Measurements from ENCODE around the gene SNAPC2. TPM values are rescaled to one million over a fixed set of nuclear protein-coding genes. Genes with fewer than 3 reads are reported as not detected.

Gene SNAPC2
- total RNA-seq, 2 experiments from 2014 or later, result 18.7 to 20.2 TPM

DNA sequence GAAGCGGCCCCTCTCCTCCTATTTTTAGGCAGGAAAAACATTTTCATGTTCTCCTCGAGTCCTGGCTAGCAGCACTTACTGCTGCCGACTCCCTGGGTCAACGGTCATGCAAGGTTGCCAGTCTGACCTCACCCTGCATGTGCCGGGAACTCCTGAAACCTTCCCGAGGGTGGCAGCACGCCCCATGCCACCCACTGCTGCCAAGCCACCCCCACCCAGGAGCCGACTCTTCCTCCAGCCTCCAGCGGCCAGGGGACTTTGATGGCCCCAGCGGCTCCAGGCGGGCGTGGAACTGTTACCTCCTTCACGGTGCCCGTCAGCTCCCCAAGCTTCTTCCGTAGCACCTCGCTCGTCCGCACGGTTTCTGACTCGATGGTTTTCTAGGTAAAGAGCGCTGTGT, 14.6 kb downstream of the SNAPC2 start:
- no peaks in the 10 kb centered on the region for H3K27me3 Mint-ChIP-seq
- no peaks in the 10 kb centered on the region for H3K9me3 Mint-ChIP-seq
- CTCF ChIA-PET, result no interaction called here
- peaks cover 4% of the 10 kb centered on the region for H3K4me1 Mint-ChIP-seq (ENCODE audit: low read depth)
- H3K36me3 Mint-ChIP-seq, result peaks cover 23% of the 10 kb centered on the region
- intact Hi-C loops (cut with micrococcal nuclease), result no loop called here
- H3K4me3 Mint-ChIP-seq, result no peak overlapping the region
- DNase-seq, result no peak
- POLR2A ChIA-PET, result no interaction called here
- H3K27ac Mint-ChIP-seq, result no peak overlapping the region

DNA sequence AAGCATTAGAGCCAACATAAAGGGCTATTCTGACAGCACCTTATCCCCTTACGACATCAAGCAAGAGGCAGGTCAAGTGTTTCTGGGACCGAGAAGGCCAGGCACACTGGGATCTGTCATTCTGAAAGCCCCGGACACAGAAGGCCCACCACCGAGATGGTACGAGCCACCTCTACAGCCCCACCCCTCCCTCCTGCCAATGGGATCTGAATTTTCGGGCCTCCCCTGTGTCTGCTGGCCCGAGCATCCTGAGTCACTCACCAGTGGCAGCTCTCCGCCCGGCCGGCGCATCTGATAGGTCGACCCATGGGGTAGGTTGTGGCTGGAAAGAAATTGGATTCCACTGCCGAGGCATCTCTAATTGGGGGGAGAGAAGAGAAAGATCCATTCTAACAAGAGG, 20.7 kb downstream of the SNAPC2 start:
- peaks cover 38% of the 10 kb centered on the region for H3K4me1 Mint-ChIP-seq (ENCODE audit: low read depth)
- no peak for DNase-seq
- H3K27me3 Mint-ChIP-seq, result no peaks in the 10 kb centered on the region
- ChIA-PET CTCF (interaction anchor here (1.7 kb wide), 1 partner anchor 12 kb away, joined by 5 read pairs; no protein-coding TSS in a partner anchor), POLR2A (no interaction called here)
- intact Hi-C loops (cut with micrococcal nuclease), result loop anchor here (5.0 kb wide), 2 partner anchors 111 to 131 kb away; partner anchors contain the start of gene CCL25
- H3K27ac Mint-ChIP-seq, result no peak overlapping the region
- no peak overlapping the region for H3K4me3 Mint-ChIP-seq
- H3K36me3 Mint-ChIP-seq, result peaks cover 17% of the 10 kb centered on the region
- no peaks in the 10 kb centered on the region for H3K9me3 Mint-ChIP-seq

DNA sequence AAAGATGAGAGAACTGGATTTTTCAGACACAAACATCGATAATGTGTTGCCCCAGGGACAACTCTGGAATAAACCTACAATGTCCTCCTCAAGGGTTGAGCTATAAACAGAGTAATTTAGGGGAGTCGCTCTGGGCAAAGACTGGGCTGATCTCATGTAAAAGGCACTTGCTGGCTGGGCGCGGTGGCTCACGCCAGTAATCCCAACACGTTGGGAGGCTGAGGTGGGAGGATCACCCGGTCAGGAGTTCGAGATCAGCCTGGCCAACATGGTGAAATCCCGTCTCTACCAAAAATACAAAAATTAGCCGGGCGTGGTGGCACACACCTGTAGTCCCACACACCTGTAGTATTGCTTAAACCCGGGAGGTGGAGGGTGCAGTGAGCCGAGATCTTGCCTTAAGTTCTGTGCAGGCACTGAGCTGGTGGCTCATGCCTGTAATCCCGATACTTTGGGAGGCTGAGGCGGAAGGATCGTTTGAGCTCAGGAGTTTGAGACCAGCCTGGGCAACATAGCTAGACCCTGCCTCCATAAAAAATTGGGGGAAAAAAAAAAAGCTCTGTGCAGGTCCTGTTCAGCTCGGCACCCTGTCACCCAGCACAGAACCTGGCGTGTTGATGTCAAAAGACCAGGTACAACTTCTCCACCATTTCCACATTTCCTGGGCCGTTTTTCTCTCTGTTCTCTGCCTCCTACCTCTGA, 21.9 kb downstream of the SNAPC2 start:
- Mint-ChIP-seq H3K4me1 (ENCODE audit: low read depth) (peaks cover 38% of the 10 kb centered on the region), H3K27ac (peak overlapping the region; percentile 23), H3K9me3 (no peaks in the 10 kb centered on the region), H3K36me3 (peaks cover 13% of the 10 kb centered on the region), H3K27me3 (no peaks in the 10 kb centered on the region), H3K4me3 (peak overlapping the region; percentile 92)
- intact Hi-C loops (cut with micrococcal nuclease), result loop anchor here (5.0 kb wide), 2 partner anchors 110 to 130 kb away; partner anchors contain the start of gene CCL25
- ChIA-PET POLR2A (interaction anchor here (0.7 kb wide), 1 partner anchor 359 kb away, joined by 3 read pairs; no protein-coding TSS in a partner anchor), CTCF (interaction anchor here (0.7 to 2.5 kb wide), 2 partner anchors 15 to 374 kb away, joined by 4 to 13 read pairs; no protein-coding TSS in a partner anchor)
- no peak for DNase-seq

DNA sequence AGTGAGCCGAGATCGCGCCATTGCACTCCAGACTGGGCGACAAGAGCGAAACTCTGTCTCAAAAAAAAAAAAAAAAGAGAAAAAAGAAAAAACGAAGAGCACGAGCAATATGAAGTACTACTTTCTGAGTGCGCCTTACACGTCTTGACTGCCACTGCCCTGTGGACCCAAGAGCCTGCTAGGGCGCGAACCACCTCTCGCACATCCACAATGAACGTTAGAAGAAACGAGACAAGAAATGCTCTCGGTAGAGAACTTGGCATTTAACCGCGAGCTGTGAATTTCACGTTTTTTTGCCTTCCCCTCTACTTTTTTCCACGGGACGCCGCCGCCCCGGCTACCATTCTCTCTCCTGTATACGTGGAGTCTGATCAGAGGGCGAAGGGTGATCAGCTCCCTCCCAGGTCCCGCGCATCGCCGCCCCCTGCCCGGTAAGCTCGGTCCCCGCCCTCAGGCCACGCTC, 22.9 kb downstream of the SNAPC2 start:
- H3K4me3 Mint-ChIP-seq, result peak overlapping the region; percentile 92
- peak overlapping the region; percentile 98 for H3K27ac Mint-ChIP-seq
- ChIA-PET POLR2A (interaction anchor here (0.7 to 2.1 kb wide), 14 partner anchors 9 to 380 kb away, joined by 3 to 10 read pairs (median 5); partner anchors contain the start of genes ELAVL1, MAP2K7, PET100 and XAB2), CTCF (interaction anchor here (0.6 to 3.4 kb wide), 19 partner anchors 9 to 841 kb away, joined by 3 to 46 read pairs (median 11); partner anchors contain the start of genes ELAVL1, HNRNPM, MAP2K7 and SNAPC2)
- H3K27me3 Mint-ChIP-seq, result no peaks in the 10 kb centered on the region
- H3K4me1 Mint-ChIP-seq (ENCODE audit: low read depth), result peaks cover 38% of the 10 kb centered on the region
- no peaks in the 10 kb centered on the region for H3K9me3 Mint-ChIP-seq
- peaks cover 13% of the 10 kb centered on the region for H3K36me3 Mint-ChIP-seq
- no peak for DNase-seq
- intact Hi-C loops (cut with micrococcal nuclease), result loop anchor here (1.0 to 5.0 kb wide), 5 partner anchors 23 to 378 kb away; partner anchors contain the start of genes CCL25, MAP2K7, NDUFA7 and RPS28

DNA sequence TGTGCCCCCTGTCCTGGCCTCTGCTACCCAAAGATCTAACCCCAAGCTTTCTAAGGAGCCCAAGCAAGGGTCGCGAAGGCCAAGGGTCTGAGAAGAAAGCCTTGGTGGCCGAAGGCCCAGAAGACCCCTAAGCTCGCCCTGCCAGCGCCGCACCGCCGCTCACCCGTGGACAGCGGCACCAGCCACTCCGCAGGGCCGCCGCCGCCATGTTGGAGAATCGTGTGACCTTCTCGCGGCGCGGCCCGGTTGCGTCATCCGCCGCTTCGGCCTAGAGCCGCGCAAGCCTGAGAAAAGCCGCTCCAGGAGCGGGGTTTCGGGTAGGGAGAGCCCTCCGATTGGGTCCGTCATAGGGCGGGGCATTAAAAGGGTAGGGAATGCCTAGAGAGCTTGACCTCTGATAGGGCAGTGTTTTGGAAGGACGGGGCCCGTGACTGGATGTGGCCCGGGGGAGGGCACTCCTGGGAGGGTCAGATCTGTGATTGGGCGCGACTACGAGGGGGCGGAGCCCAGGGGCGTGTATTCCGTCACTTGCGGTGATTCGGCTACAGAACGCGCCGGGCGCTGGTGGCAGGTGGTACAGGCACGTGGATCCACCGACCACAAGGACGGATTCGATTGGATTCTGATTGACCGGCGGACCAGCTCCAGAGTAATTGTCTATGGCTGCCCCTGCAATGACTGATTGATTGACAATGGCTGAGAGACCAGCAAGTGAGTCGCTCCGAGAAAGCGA, 23.5 kb downstream of the SNAPC2 start, which contains the start of gene TIMM44:
Gene TIMM44 (minus strand): TSS at position 223 of the 733 bp plus-strand sequence. CDS start 15 bp downstream, at position 208.
- CTCF ChIA-PET, result interaction anchor here (0.6 to 3.4 kb wide), 36 partner anchors 8 to 841 kb away, joined by 3 to 46 read pairs (median 6); partner anchors contain the start of genes ELAVL1, HNRNPM, MAP2K7 and SNAPC2

DNA sequence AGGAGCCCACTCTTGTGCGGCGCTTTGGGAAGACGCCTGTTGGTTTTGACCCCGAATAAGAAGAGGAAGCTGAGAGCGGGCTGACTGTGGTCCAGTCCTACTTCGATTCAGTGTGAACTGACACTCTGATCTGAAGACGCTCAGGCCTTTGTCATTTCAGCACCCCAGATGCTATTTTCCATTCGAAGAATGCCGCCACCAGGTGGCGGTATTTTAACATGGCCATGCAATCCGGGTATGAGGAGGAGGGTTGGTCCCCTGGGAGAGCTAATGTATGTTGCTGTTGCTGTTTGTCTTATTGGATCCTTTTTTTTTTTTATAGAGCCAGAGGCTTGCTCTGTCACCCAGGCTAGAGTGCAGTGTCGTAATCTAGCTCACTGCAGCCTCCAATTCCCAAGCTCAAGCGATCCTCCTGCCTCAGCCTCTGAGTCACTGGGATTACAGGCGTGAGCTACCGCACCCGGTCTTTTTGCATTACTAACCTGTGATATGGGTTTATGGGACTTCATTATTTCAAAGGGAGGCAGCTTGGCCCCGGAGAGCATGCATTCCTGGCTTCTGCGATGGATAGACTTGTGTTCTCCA, 24.1 kb downstream of the SNAPC2 start:
- Mint-ChIP-seq H3K4me1 (ENCODE audit: low read depth) (peaks cover 34% of the 10 kb centered on the region), H3K4me3 (peak overlapping the region; percentile 92)
- CTCF ChIA-PET, result interaction anchor here (0.6 to 3.4 kb wide), 36 partner anchors 8 to 635 kb away, joined by 3 to 46 read pairs (median 5); partner anchors contain the start of genes CERS4, ELAVL1, MAP2K7 and SNAPC2

More for the DNA sequence above, 23.5 kb downstream of the SNAPC2 start, which contains the start of gene TIMM44:
- peaks cover 13% of the 10 kb centered on the region for H3K36me3 Mint-ChIP-seq
- H3K27ac Mint-ChIP-seq, result peak within 1 kb of the TSS; percentile 98
- no peaks in the 10 kb centered on the region for H3K27me3 Mint-ChIP-seq
- peaks cover 38% of the 10 kb centered on the region for H3K4me1 Mint-ChIP-seq (ENCODE audit: low read depth)
- peak within 1 kb of the TSS; percentile 92 for H3K4me3 Mint-ChIP-seq
- peak; percentile 99 for DNase-seq
- intact Hi-C loops (cut with micrococcal nuclease), result loop anchor here (1.0 to 5.0 kb wide), 7 partner anchors 23 to 378 kb away; partner anchors contain the start of genes CCL25, MAP2K7, NDUFA7 and RPS28
- POLR2A ChIA-PET, result interaction anchor here (0.6 to 2.1 kb wide), 16 partner anchors 8 to 379 kb away, joined by 3 to 10 read pairs (median 5); partner anchors contain the start of genes ELAVL1, MAP2K7, PET100 and XAB2
- no peaks in the 10 kb centered on the region for H3K9me3 Mint-ChIP-seq

DNA sequence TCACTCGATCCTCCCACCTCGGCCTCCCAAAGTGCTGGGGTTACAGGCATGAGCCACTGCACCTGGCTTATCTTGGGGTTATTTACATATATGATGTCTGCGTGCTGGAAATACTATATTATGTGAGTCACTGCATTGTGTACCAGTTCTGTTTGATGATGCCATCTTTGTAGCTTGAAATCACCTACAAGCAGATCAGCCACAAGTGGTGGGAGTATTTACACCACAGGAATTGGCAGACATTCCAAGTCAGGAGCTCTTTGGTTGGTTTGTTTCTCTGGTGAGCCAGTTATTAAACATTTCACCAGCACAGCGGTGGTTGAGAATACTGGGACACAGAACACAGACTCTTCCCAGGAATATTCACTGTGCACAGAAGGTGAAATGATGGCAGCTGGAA, 27.8 kb downstream of the SNAPC2 start:
- Mint-ChIP-seq H3K27me3 (no peaks in the 10 kb centered on the region), H3K4me1 (ENCODE audit: low read depth) (peaks cover 13% of the 10 kb centered on the region), H3K27ac (no peak overlapping the region), H3K36me3 (no peaks in the 10 kb centered on the region), H3K9me3 (no peaks in the 10 kb centered on the region), H3K4me3 (no peak overlapping the region)
- intact Hi-C loops (cut with micrococcal nuclease), result no loop called here
- POLR2A ChIA-PET, result no interaction called here
- CTCF ChIA-PET, result no interaction called here
- no peak for DNase-seq

More for the DNA sequence above, 24.1 kb downstream of the SNAPC2 start:
- intact Hi-C loops (cut with micrococcal nuclease), result loop anchor here (1.0 to 5.0 kb wide), 4 partner anchors 58 to 309 kb away; partner anchors contain the start of gene CCL25
- Mint-ChIP-seq H3K27ac (peak overlapping the region; percentile 98), H3K36me3 (peaks cover 10% of the 10 kb centered on the region), H3K9me3 (no peaks in the 10 kb centered on the region), H3K27me3 (no peaks in the 10 kb centered on the region)
- DNase-seq, result peak; percentile 92
- POLR2A ChIA-PET, result interaction anchor here (0.6 to 2.1 kb wide), 14 partner anchors 8 to 379 kb away, joined by 3 to 10 read pairs (median 5); partner anchors contain the start of genes ELAVL1 and MAP2K7

DNA sequence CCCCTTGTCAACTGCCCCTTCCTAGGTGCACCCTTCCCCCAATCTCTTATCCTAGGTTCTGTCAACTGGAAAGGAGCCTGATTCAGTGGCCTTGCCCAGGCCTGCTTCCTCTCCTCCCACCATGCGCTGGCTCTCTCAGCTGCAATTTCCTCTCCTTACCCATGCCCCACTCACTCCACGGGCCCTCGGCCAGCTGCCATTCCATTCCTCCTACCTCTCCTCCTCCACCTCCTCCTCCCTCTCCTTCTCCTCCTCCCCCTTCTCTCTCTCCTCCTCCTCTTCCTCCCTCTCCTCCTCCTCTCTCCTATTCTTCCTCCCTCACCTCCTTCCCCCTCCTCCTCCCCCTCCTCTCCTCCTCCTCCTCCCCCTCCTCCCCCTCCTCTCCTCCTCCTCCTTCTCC, 32.9 kb downstream of the SNAPC2 start:
- Mint-ChIP-seq H3K4me3 (no peak overlapping the region), H3K27ac (no peak overlapping the region), H3K27me3 (no peaks in the 10 kb centered on the region), H3K36me3 (no peaks in the 10 kb centered on the region), H3K4me1 (ENCODE audit: low read depth) (no peaks in the 10 kb centered on the region), H3K9me3 (no peaks in the 10 kb centered on the region)
- ChIA-PET POLR2A (interaction anchor here (0.6 kb wide), 1 partner anchor 516 kb away, joined by 5 read pairs; no protein-coding TSS in a partner anchor), CTCF (no interaction called here)
- intact Hi-C loops (cut with micrococcal nuclease), result no loop called here
- no peak for DNase-seq

DNA sequence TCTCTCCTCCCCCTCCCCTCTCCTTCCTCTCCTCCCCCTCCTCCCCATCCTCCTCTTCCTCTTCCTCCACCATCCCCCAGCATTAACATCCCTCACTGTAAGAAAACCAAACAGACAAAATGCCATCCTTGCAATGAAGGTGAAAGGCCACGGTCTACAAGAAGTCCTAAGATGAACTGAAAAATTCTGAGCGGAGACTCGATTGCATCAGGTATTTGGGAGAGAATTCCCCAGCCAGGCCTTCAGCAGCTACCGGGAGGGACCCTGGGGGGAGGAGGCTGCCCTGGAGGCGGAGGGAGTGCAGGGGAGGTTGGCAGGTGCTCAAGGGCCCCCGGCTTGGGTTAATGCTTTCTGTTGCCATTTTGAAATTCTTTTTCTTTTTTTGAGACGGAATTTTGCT, 33.4 kb downstream of the SNAPC2 start:
- ChIA-PET CTCF (no interaction called here), POLR2A (interaction anchor here (0.6 to 1.6 kb wide), 2 partner anchors 10 to 516 kb away, joined by 5 read pairs; partner anchors contain the start of gene TIMM44)
- no peaks in the 10 kb centered on the region for H3K27me3 Mint-ChIP-seq
- DNase-seq, result no peak
- no peak overlapping the region for H3K27ac Mint-ChIP-seq
- intact Hi-C loops (cut with micrococcal nuclease), result no loop called here
- no peak overlapping the region for H3K4me3 Mint-ChIP-seq
- no peaks in the 10 kb centered on the region for H3K9me3 Mint-ChIP-seq
- H3K36me3 Mint-ChIP-seq, result no peaks in the 10 kb centered on the region
- no peaks in the 10 kb centered on the region for H3K4me1 Mint-ChIP-seq (ENCODE audit: low read depth)

DNA sequence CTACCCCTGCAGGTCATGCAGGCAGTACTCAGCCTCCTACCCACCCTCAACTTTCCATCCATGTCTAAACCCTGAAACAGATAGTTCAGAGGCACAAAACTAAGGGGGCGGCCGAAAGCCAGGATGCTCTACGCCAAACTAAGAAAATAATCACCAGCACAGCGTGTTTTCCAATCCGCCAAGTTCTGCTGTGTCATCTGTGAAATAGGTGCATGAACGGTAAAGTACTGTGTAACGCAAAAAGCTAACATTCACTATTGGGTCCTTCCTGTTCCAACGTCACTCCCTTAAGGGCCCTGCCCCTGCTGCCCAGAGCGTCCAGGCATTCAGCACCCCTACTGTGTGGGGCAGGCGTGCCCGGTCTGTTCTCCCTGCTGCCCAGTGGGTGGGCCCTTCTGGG, 35.6 kb downstream of the SNAPC2 start:
- Mint-ChIP-seq H3K4me3 (no peak overlapping the region), H3K9me3 (no peaks in the 10 kb centered on the region), H3K27me3 (no peaks in the 10 kb centered on the region), H3K27ac (no peak overlapping the region), H3K36me3 (no peaks in the 10 kb centered on the region), H3K4me1 (ENCODE audit: low read depth) (no peaks in the 10 kb centered on the region)
- ChIA-PET CTCF (interaction anchor here (2.1 kb wide), 1 partner anchor 12 kb away, joined by 11 read pairs; the partner anchor contains the start of gene TIMM44), POLR2A (no interaction called here)
- intact Hi-C loops (cut with micrococcal nuclease), result no loop called here
- DNase-seq, result no peak

DNA sequence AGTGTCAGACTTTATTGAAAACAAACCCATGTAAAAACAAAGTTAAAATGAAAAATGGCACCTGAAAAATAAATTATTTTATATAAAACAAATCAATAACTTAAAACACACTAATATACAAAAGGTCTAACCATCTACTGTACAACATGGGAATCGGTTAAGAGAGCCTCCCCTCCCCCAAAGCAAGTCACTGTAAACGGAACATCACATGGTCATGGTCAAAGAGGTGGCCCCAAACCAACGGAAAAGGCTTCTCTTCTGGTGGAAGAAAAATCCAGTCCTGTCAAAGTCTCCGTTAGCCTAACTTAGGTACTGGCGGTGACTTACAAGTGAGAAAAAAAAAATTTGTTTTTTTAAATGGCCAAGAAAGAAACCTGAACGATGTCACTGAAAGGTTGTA, 39.1 kb downstream of the SNAPC2 start:
- Mint-ChIP-seq H3K4me1 (ENCODE audit: low read depth) (no peaks in the 10 kb centered on the region), H3K27me3 (no peaks in the 10 kb centered on the region), H3K9me3 (no peaks in the 10 kb centered on the region), H3K27ac (no peak overlapping the region), H3K36me3 (peaks cover 10% of the 10 kb centered on the region), H3K4me3 (no peak overlapping the region)
- DNase-seq, result no peak
- intact Hi-C loops (cut with micrococcal nuclease), result no loop called here
- CTCF ChIA-PET, result interaction anchor here (2.3 to 2.6 kb wide), 2 partner anchors 11 to 15 kb away, joined by 6 to 13 read pairs; partner anchors contain the start of gene TIMM44
- POLR2A ChIA-PET, result no interaction called here

Measured in activated CD4-positive, alpha-beta memory T cell treated with anti-CD3 and anti-CD28 coated beads for 36 hours (primary cell).